Activated naive CD4-positive, alpha-beta T cell treated with anti-CD3 and anti-CD28 coated beads, Interleukin-2, amount 10 ng/mL, durations not matched to agents 7 days and 5 days (primary cell): Measurements from ENCODE around the gene EPB41L2.
"Not testable (repeated sequence)": the region's sequence is repeated elsewhere in the genome, so short reads cannot be mapped to it uniquely, and the experiment has no call there.

Experiments used
- CTCF ChIA-PET: fragments of 350-600 bp; sonication (Branson Sonifier 250); formaldehyde crosslinking; loops from one replicate; lab custom pipeline; 2021; ENCODE audit warnings: antibody characterized with exemption; lab: Charles Lee
- DNase-seq: peaks from one replicate; pipeline ENCODE4 v3.0.0-alpha.2; 2020
- H3K27ac Mint-ChIP-seq: one replicate; pipeline ENCODE4 v1.8.0; 2021; ENCODE audit warnings: mild to moderate bottlenecking, moderate library complexity, mixed read lengths
- H3K27me3 Mint-ChIP-seq: one replicate; pipeline ENCODE4 v1.8.0; 2021; ENCODE audit warnings: mild to moderate bottlenecking, mixed read lengths
- H3K36me3 Mint-ChIP-seq: one replicate; pipeline ENCODE4 v1.8.0; 2021; ENCODE audit warnings: mixed read lengths
- H3K4me1 Mint-ChIP-seq: one replicate; pipeline ENCODE4 v1.8.0; 2021; ENCODE audit warnings: mixed read lengths
- H3K4me3 Mint-ChIP-seq: one replicate; pipeline ENCODE4 v1.8.0; 2021; ENCODE audit warnings: mild to moderate bottlenecking, moderate library complexity, mixed read lengths
- H3K9me3 Mint-ChIP-seq: one replicate; pipeline ENCODE4 v1.8.0; 2021; ENCODE audit warnings: mixed read lengths

The EPB41L2 gene

DNA sequence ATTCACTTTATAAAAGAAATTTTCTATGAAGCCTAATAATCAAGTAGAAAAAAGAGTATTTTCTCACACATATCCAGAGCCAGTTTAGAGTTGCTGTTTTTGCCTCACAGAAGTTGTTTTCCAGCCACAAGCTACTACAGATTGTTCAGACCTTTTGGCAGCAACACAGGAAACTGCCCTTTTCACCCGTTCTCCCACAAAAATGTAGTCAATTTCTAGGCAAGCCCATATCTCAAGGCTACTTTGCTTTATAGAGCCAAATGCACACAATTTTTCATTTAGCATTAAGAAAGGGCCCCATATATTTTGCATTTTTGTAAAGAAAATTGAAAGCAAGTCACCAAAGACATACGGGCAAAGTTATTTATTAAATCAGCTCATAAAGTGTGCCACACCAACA is 49.5 kb downstream of the EPB41L2 start:
- no peak overlapping the region for H3K4me3 Mint-ChIP-seq
- H3K9me3 Mint-ChIP-seq, result peaks cover 4% of the 10 kb centered on the region
- H3K4me1 Mint-ChIP-seq, result no peaks in the 10 kb centered on the region
- peaks cover 2% of the 10 kb centered on the region for H3K36me3 Mint-ChIP-seq
- DNase-seq, result no peak
- H3K27ac Mint-ChIP-seq, result no peak overlapping the region
- CTCF ChIA-PET, result interaction anchor here (1.2 kb wide), 1 partner anchor 11 kb away, joined by 3 read pairs; no protein-coding TSS in a partner anchor
- H3K27me3 Mint-ChIP-seq, result no peaks in the 10 kb centered on the region

DNA sequence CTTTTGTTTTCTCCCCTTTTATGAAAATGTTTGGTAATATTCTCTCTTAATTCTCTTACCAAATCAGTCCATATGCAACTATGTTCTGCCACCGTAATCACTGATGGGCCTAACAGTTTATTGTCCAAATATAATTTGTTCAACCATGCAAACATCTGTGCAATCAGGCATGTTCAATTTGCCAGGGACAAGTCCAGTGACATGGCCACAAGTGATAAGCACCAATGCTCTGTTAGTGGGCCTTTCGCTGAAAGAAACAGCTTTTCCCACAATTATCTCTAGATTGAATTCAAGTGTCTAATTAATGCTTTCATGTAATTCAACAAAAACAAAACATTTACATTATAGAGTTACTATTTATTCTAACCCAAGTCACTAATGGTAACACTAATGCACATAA is 53.3 kb downstream of the EPB41L2 start:
- peaks cover 11% of the 10 kb centered on the region for H3K36me3 Mint-ChIP-seq
- no peak for DNase-seq
- H3K4me1 Mint-ChIP-seq, result no peaks in the 10 kb centered on the region
- no peak overlapping the region for H3K4me3 Mint-ChIP-seq
- H3K27me3 Mint-ChIP-seq, result no peaks in the 10 kb centered on the region
- CTCF ChIA-PET, result no interaction called here
- no peak overlapping the region for H3K27ac Mint-ChIP-seq
- peaks cover 21% of the 10 kb centered on the region for H3K9me3 Mint-ChIP-seq

DNA sequence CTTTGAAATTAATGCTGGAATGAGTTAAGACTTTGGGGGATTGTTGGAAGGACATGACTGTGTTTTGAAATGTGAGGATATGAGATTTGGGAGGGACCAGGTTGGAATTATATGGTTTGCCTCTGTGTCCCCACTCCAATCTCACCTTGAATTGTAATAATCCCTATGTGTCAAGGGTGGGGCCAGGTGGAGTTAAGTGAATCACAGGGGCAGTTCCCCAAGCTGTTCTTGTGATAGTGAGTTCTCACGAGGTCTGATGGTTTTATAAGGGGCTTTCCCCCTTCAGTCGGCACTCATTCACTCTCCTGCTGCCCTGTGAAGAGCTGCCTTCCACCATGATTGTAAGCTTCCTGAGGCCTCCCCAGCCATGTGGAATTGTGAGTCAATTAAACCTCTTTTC is 54.1 kb downstream of the EPB41L2 start:
- H3K27ac Mint-ChIP-seq, H3K4me1 Mint-ChIP-seq, H3K4me3 Mint-ChIP-seq, H3K27me3 Mint-ChIP-seq, DNase-seq, CTCF ChIA-PET: not testable (repeated sequence)
- Mint-ChIP-seq H3K36me3 (peaks cover 11% of the 10 kb centered on the region), H3K9me3 (peaks cover 21% of the 10 kb centered on the region)

DNA sequence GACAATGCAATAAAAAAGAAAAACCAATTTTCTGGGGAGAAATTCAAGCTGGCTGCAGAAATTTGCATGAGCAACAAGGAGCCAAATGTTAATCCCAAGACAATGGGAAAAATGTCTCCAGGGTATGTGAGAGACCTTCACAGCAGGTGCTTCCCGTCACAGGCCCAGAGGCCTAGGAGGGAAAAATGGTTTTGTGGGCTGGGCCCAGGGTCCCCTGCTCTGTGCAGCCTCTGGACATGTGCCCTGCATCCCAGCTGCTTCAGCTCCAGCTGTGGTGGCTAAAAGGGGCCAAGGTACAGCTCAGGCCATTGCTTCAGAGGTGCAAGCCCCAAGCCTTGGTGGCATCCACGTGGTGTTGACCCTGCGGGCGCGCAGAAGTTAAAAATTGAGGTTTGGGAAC is 55.1 kb downstream of the EPB41L2 start:
- H3K27ac Mint-ChIP-seq, H3K4me3 Mint-ChIP-seq, DNase-seq, H3K4me1 Mint-ChIP-seq, CTCF ChIA-PET, H3K27me3 Mint-ChIP-seq: not testable (repeated sequence)
- H3K9me3 Mint-ChIP-seq, result peaks cover 21% of the 10 kb centered on the region
- H3K36me3 Mint-ChIP-seq, result peaks cover 11% of the 10 kb centered on the region

DNA sequence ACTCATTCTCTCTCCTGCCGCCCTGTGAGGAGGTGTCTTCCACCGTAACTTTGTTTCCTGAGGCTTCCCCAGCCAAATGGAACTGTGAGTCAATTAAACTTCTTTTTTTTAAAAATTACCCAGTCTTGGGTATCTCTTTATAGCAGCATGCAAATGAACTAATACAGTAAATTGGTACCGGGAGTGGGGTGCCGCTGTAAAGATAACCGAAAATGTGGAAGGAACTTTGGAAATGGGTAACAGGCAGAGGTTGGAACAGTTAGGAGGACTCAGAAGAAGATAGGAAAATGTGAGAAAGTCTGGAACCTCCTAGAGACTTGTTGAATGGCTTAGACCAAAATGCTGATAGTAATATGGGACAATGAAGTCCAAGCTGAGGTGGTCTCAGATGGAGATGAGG is 55.8 kb downstream of the EPB41L2 start:
- Mint-ChIP-seq H3K27ac (no peak overlapping the region), H3K36me3 (peaks cover 11% of the 10 kb centered on the region), H3K4me1 (no peaks in the 10 kb centered on the region), H3K9me3 (peaks cover 21% of the 10 kb centered on the region), H3K4me3 (no peak overlapping the region), H3K27me3 (no peaks in the 10 kb centered on the region)
- DNase-seq, result no peak
- CTCF ChIA-PET, result no interaction called here

DNA sequence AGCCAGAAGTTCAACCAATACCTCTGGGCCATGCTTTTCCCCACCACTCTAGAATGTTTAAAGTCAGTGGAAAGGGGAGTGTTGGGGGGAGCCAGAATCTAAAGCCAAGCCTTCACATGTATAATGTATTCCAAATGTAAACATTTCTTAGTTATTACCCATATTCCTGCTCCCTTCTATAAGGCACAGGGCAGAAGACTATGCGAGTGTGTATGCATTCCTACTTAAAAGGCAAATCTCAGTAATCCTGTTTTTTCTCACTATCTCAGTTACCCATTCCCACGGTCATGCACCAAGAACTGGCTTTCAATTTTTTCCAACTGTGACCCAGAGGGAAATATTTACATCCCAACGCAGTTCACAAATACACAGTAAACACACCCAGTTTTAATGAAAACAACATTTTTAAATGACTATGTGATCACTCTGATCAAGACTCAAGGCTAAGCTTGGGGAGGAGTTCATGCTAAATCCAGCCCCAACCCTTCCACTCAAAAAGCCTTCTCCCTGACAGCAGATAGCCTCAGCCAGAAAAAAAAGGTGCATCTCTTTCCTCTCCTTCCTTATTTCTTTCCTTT is 57.5 kb downstream of the EPB41L2 start:
- no peaks in the 10 kb centered on the region for H3K27me3 Mint-ChIP-seq
- H3K27ac Mint-ChIP-seq, result no peak overlapping the region
- H3K4me1 Mint-ChIP-seq, result no peaks in the 10 kb centered on the region
- CTCF ChIA-PET, result interaction anchor here (0.7 kb wide), 1 partner anchor 84 kb away, joined by 3 read pairs; no protein-coding TSS in a partner anchor
- no peak for DNase-seq
- no peak overlapping the region for H3K4me3 Mint-ChIP-seq
- peaks cover 21% of the 10 kb centered on the region for H3K9me3 Mint-ChIP-seq
- peaks cover 11% of the 10 kb centered on the region for H3K36me3 Mint-ChIP-seq

DNA sequence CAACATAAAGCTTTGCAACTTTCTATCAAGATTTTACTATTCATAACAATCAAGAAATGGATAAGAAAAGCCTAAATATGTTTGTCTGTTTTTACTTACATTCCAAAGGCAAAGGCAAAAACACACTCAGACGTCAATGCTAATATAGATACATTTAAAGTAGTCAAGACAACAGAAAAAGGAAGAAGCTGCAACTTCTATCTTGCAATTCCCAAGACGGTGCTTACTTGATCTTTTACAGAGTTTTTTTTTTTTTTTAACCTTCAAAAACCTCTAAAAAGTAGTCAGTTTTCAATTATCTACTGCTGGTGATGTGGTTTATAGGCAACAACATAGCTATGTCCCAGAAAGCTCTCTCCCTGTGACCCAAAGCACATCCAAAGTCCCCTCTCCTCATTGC is 58.1 kb downstream of the EPB41L2 start:
- peaks cover 11% of the 10 kb centered on the region for H3K36me3 Mint-ChIP-seq
- DNase-seq, result no peak
- H3K4me1 Mint-ChIP-seq, result no peaks in the 10 kb centered on the region
- no peak overlapping the region for H3K27ac Mint-ChIP-seq
- CTCF ChIA-PET, result interaction anchor here (0.6 kb wide), 1 partner anchor 147 kb away, joined by 3 read pairs; no protein-coding TSS in a partner anchor
- H3K4me3 Mint-ChIP-seq, result no peak overlapping the region
- H3K27me3 Mint-ChIP-seq, result no peaks in the 10 kb centered on the region
- peaks cover 21% of the 10 kb centered on the region for H3K9me3 Mint-ChIP-seq

DNA sequence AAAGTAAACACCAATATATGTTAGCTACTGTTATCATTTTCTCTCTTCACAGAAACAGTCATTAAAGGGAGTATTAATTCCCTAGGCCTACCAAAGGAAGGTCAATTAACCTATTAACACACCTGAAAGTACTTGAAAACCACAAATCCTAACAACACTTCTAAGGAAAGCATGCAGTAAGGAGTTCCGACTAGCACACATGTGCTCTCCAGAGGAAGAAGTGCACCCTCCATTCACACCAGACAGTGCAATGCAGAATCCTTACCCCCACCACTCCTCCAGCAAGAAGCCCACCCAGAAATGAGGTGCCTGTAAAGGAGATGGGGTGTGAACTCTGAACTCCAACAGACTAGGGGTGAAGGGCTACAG is 58.7 kb downstream of the EPB41L2 start:
- Mint-ChIP-seq H3K4me1 (no peaks in the 10 kb centered on the region), H3K9me3 (peaks cover 21% of the 10 kb centered on the region), H3K27ac (no peak overlapping the region), H3K36me3 (peaks cover 11% of the 10 kb centered on the region), H3K27me3 (no peaks in the 10 kb centered on the region), H3K4me3 (no peak overlapping the region)
- CTCF ChIA-PET, result interaction anchor here (0.6 kb wide), 1 partner anchor 147 kb away, joined by 3 read pairs; no protein-coding TSS in a partner anchor
- DNase-seq, result no peak

DNA sequence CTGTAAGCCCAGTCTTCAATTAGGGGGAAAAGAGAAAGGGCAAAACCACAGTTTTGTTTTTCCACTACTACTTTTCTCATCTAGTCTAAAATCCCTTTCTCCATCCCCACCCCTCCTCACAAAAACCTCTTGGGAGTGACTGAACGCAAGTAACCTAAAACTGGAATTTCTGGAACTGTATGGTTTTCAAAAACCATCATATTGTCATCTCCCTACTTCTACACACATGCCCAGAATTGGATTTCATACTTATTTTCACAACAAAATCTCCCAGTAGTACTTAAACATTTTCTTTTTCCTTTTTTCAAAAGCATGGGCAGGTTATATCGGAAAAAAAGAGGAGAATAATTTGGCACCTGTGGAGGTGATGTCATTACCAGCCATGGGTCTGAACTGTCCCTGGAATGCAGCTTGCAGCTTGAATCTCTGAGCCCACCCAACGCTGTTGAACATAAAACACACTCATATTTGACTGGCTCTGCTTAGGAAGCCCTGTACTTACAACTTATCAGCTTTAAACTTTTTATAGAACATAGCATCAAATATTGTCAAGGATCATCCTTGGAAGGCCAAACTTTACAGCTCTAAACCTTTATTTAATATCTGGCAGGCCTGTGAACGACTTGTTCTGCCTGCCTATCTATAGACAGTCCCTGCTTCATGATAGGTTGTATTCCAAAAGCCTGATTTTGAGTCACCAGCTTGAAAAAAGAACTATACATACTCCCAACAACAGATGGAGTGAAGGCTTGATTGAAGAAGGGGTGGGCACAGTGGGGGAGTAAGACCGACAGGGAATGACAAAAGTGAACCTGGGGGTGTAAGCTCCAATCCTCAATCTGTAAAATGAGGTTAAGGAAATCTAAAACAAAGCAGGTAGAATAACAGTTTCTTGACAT is 59.3 kb downstream of the EPB41L2 start:
- CTCF ChIA-PET, result no interaction called here
- no peaks in the 10 kb centered on the region for H3K27me3 Mint-ChIP-seq
- peaks cover 9% of the 10 kb centered on the region for H3K36me3 Mint-ChIP-seq
- no peak overlapping the region for H3K4me3 Mint-ChIP-seq
- DNase-seq, result no peak
- peaks cover 19% of the 10 kb centered on the region for H3K9me3 Mint-ChIP-seq
- no peak overlapping the region for H3K27ac Mint-ChIP-seq
- no peaks in the 10 kb centered on the region for H3K4me1 Mint-ChIP-seq

DNA sequence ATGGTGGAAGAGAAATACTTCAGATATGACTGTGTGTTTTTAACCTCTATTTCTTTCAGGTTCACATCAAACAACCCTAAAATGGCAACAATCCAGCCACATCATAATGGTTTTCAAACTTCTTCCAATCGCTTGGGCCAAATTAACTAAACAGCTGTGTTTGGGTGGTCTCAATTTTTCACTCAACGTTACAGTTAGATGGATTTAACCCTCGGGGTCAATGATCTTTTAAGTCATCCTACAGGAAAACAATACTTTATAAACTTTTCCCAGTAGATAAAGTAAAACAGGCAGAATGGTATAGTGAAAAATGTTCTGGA is 60.4 kb downstream of the EPB41L2 start:
- Mint-ChIP-seq H3K9me3 (peaks cover 11% of the 10 kb centered on the region), H3K27ac (no peak overlapping the region), H3K4me1 (no peaks in the 10 kb centered on the region), H3K4me3 (no peak overlapping the region), H3K27me3 (no peaks in the 10 kb centered on the region), H3K36me3 (peaks cover 8% of the 10 kb centered on the region)
- no peak for DNase-seq
- CTCF ChIA-PET, result no interaction called here

DNA sequence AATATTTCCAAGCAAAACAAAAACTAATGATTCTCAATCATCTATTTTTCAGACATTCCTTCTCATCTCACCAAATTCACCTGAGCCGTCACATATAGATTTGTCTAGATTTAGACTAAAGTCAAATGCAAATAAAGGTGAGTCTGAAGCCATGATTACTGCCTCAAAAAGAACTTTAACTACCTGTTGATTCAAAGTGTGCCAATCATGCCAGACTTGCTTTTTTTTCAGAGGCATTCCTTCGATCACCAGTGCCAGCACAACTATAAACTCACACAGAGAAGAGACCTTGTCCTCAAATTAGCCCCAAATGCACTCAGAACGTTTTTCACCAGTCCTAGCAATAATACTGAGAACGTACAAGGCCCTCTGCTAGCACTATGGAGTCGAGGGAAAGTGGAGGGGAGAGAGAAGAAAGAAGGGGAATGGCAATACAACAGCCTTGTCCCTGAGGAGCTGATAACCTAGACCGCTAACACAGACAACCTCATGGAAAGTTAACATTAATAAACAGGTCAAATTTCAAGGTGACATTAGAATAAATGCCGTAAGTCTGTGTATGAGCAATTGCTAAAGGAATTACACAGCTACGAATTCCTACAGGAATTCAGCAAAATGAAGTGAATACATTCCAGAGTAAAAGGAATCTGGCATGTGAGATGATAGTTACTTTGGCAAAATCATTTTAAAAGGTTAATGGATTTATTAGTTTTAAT is 60.9 kb downstream of the EPB41L2 start:
- no peak for DNase-seq
- Mint-ChIP-seq H3K4me1 (no peaks in the 10 kb centered on the region), H3K36me3 (peaks cover 4% of the 10 kb centered on the region), H3K4me3 (no peak overlapping the region), H3K9me3 (peaks cover 6% of the 10 kb centered on the region), H3K27me3 (no peaks in the 10 kb centered on the region), H3K27ac (no peak overlapping the region)
- CTCF ChIA-PET, result no interaction called here

DNA sequence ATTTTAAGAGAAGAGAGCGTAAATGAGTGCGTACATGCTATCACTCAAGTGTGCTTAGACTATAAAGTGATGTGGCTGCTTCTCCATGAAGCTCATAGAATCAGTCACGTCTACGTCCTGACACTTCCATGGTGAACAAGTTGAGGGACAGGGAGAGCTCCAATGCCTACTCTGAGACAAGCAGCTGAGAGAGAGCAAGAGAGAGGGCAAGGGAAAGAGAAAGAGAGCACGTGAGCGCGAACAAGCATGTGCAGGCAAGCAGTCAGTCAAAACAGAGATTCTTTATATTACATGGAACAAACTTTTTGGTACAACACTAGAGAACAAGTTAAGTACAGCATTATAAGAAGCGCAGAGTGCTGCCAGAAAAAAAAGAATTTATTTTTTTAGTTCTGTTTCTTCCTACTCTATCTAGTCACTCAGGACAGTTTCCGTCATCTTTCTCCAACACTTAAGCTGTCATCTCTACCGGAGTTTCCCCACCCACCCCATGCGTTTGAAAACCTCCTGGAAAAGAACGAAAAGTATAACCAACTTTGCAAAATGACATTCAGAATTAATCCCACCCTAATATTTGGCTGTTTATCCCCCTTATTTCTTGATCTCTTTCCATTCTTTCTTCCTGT is 61.8 kb downstream of the EPB41L2 start:
- CTCF ChIA-PET, result no interaction called here
- no peaks in the 10 kb centered on the region for H3K4me1 Mint-ChIP-seq
- no peaks in the 10 kb centered on the region for H3K36me3 Mint-ChIP-seq
- DNase-seq, result no peak
- H3K4me3 Mint-ChIP-seq, result no peak overlapping the region
- no peaks in the 10 kb centered on the region for H3K9me3 Mint-ChIP-seq
- H3K27me3 Mint-ChIP-seq, result no peaks in the 10 kb centered on the region
- H3K27ac Mint-ChIP-seq, result no peak overlapping the region

DNA sequence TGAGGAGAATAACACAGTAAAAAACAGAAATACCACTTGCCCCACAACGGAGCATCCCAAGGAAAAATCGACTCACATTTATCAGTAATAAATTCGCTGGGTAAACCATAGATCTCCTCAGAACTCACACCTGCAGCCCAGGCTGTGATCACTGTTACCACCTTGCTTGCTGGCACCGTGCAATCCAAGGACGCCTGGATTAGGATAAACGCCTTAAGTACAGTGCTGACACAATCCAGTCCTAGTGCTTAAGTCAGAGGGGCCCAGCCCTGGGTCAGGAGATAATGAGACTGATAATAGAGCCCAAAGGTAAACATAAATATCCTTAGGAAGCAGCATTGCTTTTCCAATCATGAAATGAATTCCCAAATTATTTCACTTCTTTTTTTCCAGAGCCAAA is 62.5 kb downstream of the EPB41L2 start:
- H3K4me3 Mint-ChIP-seq, result no peak overlapping the region
- no peak overlapping the region for H3K27ac Mint-ChIP-seq
- no peaks in the 10 kb centered on the region for H3K9me3 Mint-ChIP-seq
- DNase-seq, result no peak
- CTCF ChIA-PET, result no interaction called here
- H3K36me3 Mint-ChIP-seq, result no peaks in the 10 kb centered on the region
- H3K27me3 Mint-ChIP-seq, result no peaks in the 10 kb centered on the region
- H3K4me1 Mint-ChIP-seq, result no peaks in the 10 kb centered on the region

DNA sequence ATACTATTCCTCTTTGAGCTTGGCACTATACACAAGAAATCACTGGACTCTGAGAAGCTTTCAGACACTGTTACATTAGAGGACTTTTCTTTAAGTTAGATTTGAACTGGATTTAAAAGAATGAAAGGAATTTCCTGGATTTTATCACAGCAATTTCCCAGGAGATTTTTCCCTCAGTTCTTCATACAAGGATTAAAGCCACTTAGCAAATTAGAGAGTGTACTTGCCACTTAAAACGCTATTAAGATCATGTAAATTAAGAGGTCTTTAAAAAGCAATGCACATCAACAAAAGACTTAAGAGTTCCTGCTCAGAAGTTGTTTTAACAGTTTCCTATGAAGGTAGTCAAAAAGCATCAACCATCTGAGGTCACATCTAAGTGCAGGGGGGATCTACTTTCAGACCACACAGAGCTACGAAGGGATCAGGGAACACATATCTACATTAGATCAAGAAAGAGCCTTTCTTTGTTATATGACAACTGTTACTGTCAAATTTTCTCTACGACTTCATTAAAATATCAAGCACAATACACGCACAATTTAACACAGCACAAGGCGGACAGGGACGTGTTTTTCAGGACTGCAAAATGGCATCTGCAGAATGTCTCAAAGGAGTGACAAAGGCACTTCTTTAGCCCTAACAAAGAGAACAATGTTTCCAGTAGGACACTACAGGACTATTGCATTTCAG is 65.8 kb downstream of the EPB41L2 start:
- CTCF ChIA-PET, result no interaction called here
- Mint-ChIP-seq H3K36me3 (no peaks in the 10 kb centered on the region), H3K27me3 (no peaks in the 10 kb centered on the region), H3K27ac (no peak overlapping the region), H3K4me3 (no peak overlapping the region), H3K9me3 (no peaks in the 10 kb centered on the region), H3K4me1 (no peaks in the 10 kb centered on the region)
- DNase-seq, result no peak
